ENCODE data around the gene DUOX2.
"Not testable (repeated sequence)": the region's sequence is repeated elsewhere in the genome, so short reads cannot be mapped to it uniquely, and the experiment has no call there.

DUOX2 gene

GRCh38 chr15:45138814-45139765 lies 25.1 kb upstream of the DUOX2 start:
- DNase-seq = no peak

GRCh38 chr15:45137703-45138102 lies 23.7 kb upstream of the DUOX2 start:
- no peak for DNase-seq

GRCh38 chr15:45136378-45136764 lies 22.4 kb upstream of the DUOX2 start:
- DNase-seq = no peak

DNA sequence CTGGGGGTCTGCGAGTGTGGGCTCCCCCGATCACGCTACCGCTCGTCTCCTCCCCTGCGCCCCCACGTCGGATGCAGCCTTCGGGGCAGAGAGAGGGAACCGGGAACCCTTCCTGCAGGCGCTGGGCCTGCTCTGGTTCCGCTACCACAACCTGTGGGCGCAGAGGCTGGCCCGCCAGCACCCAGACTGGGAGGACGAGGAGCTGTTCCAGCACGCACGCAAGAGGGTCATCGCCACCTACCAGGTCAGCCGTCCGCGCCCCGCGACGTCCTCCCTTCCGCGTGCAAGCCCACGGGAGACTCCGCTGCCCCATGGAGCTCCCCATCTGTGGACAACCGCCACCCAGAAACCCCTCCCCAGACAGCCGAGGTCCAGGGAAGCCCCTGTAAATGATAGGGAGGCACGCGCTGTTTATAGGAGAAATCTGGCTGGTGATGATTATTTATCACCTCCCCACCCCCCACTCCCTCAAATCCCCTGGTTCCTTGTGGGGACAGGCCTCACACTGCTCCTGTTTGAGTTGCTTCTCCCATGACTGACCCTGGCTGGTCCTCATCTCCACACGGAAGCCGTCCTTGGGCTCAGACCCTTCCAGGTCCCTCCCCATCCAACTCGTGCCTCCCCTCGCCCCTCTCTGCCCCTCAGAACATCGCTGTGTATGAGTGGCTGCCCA lies 21.9 kb upstream of the DUOX2 start:
- DNase-seq = not testable (repeated sequence)

- no peak for DNase-seq
Measured at GRCh38 chr15:45134682-45135604, 21.0 kb upstream of the DUOX2 start.

- DNase-seq = no peak
Measured at GRCh38 chr15:45134046-45134445, 20.1 kb upstream of the DUOX2 start.

- no peak for DNase-seq
Measured at GRCh38 chr15:45133561-45133920, 19.6 kb upstream of the DUOX2 start.

- DNase-seq = no peak
Measured at GRCh38 chr15:45132844-45133560, 19.0 kb upstream of the DUOX2 start.

GRCh38 chr15:45131510-45131909 lies 17.5 kb upstream of the DUOX2 start:
- no peak for DNase-seq

GRCh38 chr15:45130291-45131000 lies 16.5 kb upstream of the DUOX2 start:
- no peak for DNase-seq

GRCh38 chr15:45129651-45130129 lies 15.7 kb upstream of the DUOX2 start, which contains the start of the genes DUOX1 and DUOXA1:
Gene DUOX1 (plus strand): TSS chr15:45129994. CDS start chr15:45131967, 1,973 bp downstream.
Gene DUOXA1 (minus strand): TSS chr15:45129879. CDS start chr15:45123014, 6,865 bp downstream.
- no peak for DNase-seq

- no peak for DNase-seq
Measured at GRCh38 chr15:45128971-45129639, 15.1 kb upstream of the DUOX2 start.

- DNase-seq = no peak
Measured at GRCh38 chr15:45126535-45127158, 12.7 kb upstream of the DUOX2 start.

- DNase-seq = no peak
Measured at GRCh38 chr15:45123397-45123796, 9.4 kb upstream of the DUOX2 start.

DNA sequence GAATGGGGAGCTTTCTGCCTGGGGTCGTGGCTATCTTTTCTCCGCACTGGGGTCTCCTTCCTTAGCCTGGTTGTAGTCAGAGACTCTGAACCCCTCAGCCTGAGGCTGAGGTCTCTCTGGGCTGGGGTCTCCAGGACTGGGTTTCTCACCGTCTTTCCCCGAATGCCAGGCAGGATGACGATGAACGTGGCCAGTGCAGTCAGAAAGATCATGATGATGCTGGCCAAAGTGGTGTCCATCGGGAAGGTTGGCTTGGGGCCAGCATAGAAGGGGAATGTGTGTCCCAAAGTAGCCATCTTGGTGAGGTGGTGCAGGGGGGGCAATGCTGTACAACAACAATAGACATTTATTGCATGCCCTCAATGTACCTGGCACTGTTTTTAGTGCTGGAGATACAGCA lies 8.7 kb upstream of the DUOX2 start:
- no peak for DNase-seq

GRCh38 chr15:45121706-45122417 lies 7.9 kb upstream of the DUOX2 start:
- peak; percentile 80 for DNase-seq

GRCh38 chr15:45121020-45121419 lies 7.0 kb upstream of the DUOX2 start:
- no peak for DNase-seq

- DNase-seq = no peak
Measured at GRCh38 chr15:45120081-45120972, 6.4 kb upstream of the DUOX2 start.

DNA sequence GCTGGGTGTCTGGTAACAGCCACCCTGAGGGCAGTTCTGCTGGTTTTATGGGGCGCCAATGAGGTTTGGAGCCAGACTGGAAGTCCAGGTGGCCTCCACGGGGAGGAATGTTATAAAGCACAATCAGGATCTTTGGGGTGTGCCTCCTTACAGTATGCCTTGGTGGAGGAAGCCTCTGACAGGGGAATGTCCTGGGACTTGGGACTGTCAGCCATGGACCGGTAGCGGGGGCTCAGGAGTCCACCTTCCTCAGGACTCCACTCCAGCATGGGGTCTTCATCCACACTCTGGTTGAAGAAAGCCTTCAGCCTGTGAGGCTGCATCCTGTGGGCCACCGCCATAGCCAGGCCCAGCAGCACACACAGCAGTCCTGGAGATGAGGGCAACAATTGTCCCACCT lies 5.0 kb upstream of the DUOX2 start:
- DNase-seq = no peak
